Immature natural killer cell (primary cell): ENCODE data around the gene UBE2J1. TPM values are rescaled to one million over a fixed set of nuclear protein-coding genes. Genes with fewer than 3 reads are reported as not detected.
"Not testable (repeated sequence)": the region's sequence is repeated elsewhere in the genome, so short reads cannot be mapped to it uniquely, and the experiment has no call there.

Experiments
- DNase-seq, 3 donors: peaks; one replicate each; pipeline ENCODE4 v3.0.0; 2022; ENCODE audit warnings: mixed read lengths in 1 of 3
- H3K27ac Mint-ChIP-seq, 6 donors: one replicate each; pipeline ENCODE4 v1.8.0; 2020; ENCODE audit warnings: mixed read lengths in 6 of 6, mild to moderate bottlenecking in 5 of 6, inconsistent platforms in 4 of 6, moderate library complexity in 3 of 6
- H3K27me3 Mint-ChIP-seq, 3 donors: one replicate each; pipeline ENCODE4 v1.8.0; 2020 to 2021; ENCODE audit warnings: low read depth in 3 of 3, mild to moderate bottlenecking in 3 of 3, mixed read lengths in 3 of 3, moderate library complexity in 3 of 3, inconsistent platforms in 1 of 3
- H3K36me3 Mint-ChIP-seq, 3 donors: one replicate each; pipeline ENCODE4 v1.8.0; 2020; ENCODE audit warnings: mixed read lengths in 3 of 3, inconsistent platforms in 2 of 3, mild to moderate bottlenecking in 2 of 3
- H3K4me1 Mint-ChIP-seq, 2 donors: one replicate each; pipeline ENCODE4 v1.8.0; 2020; ENCODE audit warnings: inconsistent platforms in 2 of 2, mild to moderate bottlenecking in 2 of 2, mixed read lengths in 2 of 2, moderate library complexity in 1 of 2
- H3K4me3 Mint-ChIP-seq, 5 donors: one replicate each; pipeline ENCODE4 v1.8.0; 2020; ENCODE audit warnings: mild to moderate bottlenecking in 5 of 5, mixed read lengths in 5 of 5, inconsistent platforms in 3 of 5, moderate library complexity in 3 of 5
- H3K9me3 Mint-ChIP-seq, 6 donors: one replicate each; pipeline ENCODE4 v1.8.0; 2020; ENCODE audit warnings: mild to moderate bottlenecking in 6 of 6, mixed read lengths in 6 of 6, inconsistent platforms in 4 of 6, moderate library complexity in 3 of 6
- polyA plus RNA-seq, 3 donors: library from polyadenylated mRNA; unstranded; fragments of 300-500 nt; fragmentation: Illumina TruSeq; gene quantifications; one replicate each; pipeline ENCODE4 v1.2.3, GENCODE V29; 2021

Gene UBE2J1
- 10 to 100 TPM; 38.2 to 54.8 (median 40.8) TPM for polyA plus RNA-seq

- H3K4me3 Mint-ChIP-seq, result peak within 1 kb of the TSS; percentile 96 to 99 (median 98)
- peaks cover 0 to 3% (median 0%) of the 10 kb centered on the region in 3 donors for H3K36me3 Mint-ChIP-seq
- DNase-seq, result peak; percentile 87 to 88 (median 87)
- peak within 1 kb of the TSS; percentile 93 to 99 (median 97) for H3K27ac Mint-ChIP-seq
- H3K9me3 Mint-ChIP-seq, result no peaks in the 10 kb centered on the region
- H3K4me1 Mint-ChIP-seq, result peaks cover 59 to 69% of the 10 kb centered on the region in 2 donors
- peaks cover 0 to 11% (median 2%) of the 10 kb centered on the region in 3 donors for H3K27me3 Mint-ChIP-seq
These were observed at the start of gene UBE2J1 for GRCh38 chr6:89352278-89353117. UBE2J1 (minus strand) TSS chr6:89352722; CDS start chr6:89352569, 153 bp downstream.

- DNase-seq, result no peak
- H3K27me3 Mint-ChIP-seq, result peaks cover 0 to 8% (median 8%) of the 10 kb centered on the region in 3 donors
- H3K27ac Mint-ChIP-seq, result no peak overlapping the region
- no peaks in the 10 kb centered on the region for H3K36me3 Mint-ChIP-seq
- no peak overlapping the region for H3K4me3 Mint-ChIP-seq
- H3K4me1 Mint-ChIP-seq, result peaks cover under 1 to 2% of the 10 kb centered on the region in 2 donors
- no peaks in the 10 kb centered on the region for H3K9me3 Mint-ChIP-seq
These were observed 48.4 kb upstream of the UBE2J1 start for GRCh38 chr6:89400912-89401399.

- Mint-ChIP-seq H3K27ac (no peak overlapping the region), H3K27me3 (peaks cover 0 to 8% (median 4%) of the 10 kb centered on the region in 3 donors), H3K9me3 (no peaks in the 10 kb centered on the region), H3K4me1 (no peaks in the 10 kb centered on the region), H3K36me3 (no peaks in the 10 kb centered on the region), H3K4me3 (no peak overlapping the region)
- no peak for DNase-seq
These were observed 47.5 kb upstream of the UBE2J1 start for GRCh38 chr6:89400050-89400449.

GRCh38 chr6:89398762-89399525 is 46.4 kb upstream of the UBE2J1 start:
- Mint-ChIP-seq H3K36me3 (no peaks in the 10 kb centered on the region), H3K9me3 (no peaks in the 10 kb centered on the region), H3K4me1 (no peaks in the 10 kb centered on the region), H3K27me3 (peaks cover 0 to 6% (median 2%) of the 10 kb centered on the region in 3 donors), H3K4me3 (no peak overlapping the region), H3K27ac (no peak overlapping the region)
- DNase-seq, result no peak

GRCh38 chr6:89397884-89398283 is 45.4 kb upstream of the UBE2J1 start:
- H3K4me3 Mint-ChIP-seq, H3K27me3 Mint-ChIP-seq, H3K36me3 Mint-ChIP-seq, H3K9me3 Mint-ChIP-seq, H3K4me1 Mint-ChIP-seq, H3K27ac Mint-ChIP-seq, DNase-seq: not testable (repeated sequence)

GRCh38 chr6:89393659-89394058 is 41.1 kb upstream of the UBE2J1 start:
- no peaks in the 10 kb centered on the region for H3K36me3 Mint-ChIP-seq
- DNase-seq, result no peak
- peaks cover 0 to 2% (median 0%) of the 10 kb centered on the region in 6 donors for H3K9me3 Mint-ChIP-seq
- peaks cover 0 to 9% (median 2%) of the 10 kb centered on the region in 3 donors for H3K27me3 Mint-ChIP-seq
- no peak overlapping the region for H3K4me3 Mint-ChIP-seq
- H3K27ac Mint-ChIP-seq, result no peak overlapping the region
- H3K4me1 Mint-ChIP-seq, result no peaks in the 10 kb centered on the region

GRCh38 chr6:89392823-89393222 is 40.3 kb upstream of the UBE2J1 start:
- Mint-ChIP-seq H3K4me3 (no peak overlapping the region), H3K36me3 (no peaks in the 10 kb centered on the region), H3K9me3 (peaks cover 0 to 2% (median 0%) of the 10 kb centered on the region in 6 donors), H3K4me1 (no peaks in the 10 kb centered on the region), H3K27me3 (peaks cover 0 to 9% (median 0%) of the 10 kb centered on the region in 3 donors), H3K27ac (no peak overlapping the region)
- DNase-seq, result no peak

GRCh38 chr6:89388846-89389245 is 36.3 kb upstream of the UBE2J1 start:
- H3K27ac Mint-ChIP-seq, result no peak overlapping the region
- H3K4me3 Mint-ChIP-seq, result no peak overlapping the region
- no peaks in the 10 kb centered on the region for H3K36me3 Mint-ChIP-seq
- no peaks in the 10 kb centered on the region for H3K4me1 Mint-ChIP-seq
- H3K9me3 Mint-ChIP-seq, result peaks cover 0 to 2% (median 0%) of the 10 kb centered on the region in 6 donors
- DNase-seq, result no peak
- H3K27me3 Mint-ChIP-seq, result peaks cover 0 to 15% (median 4%) of the 10 kb centered on the region in 3 donors

GRCh38 chr6:89387516-89388201 is 35.1 kb upstream of the UBE2J1 start:
- Mint-ChIP-seq H3K4me3 (no peak overlapping the region), H3K27ac (no peak overlapping the region), H3K4me1 (no peaks in the 10 kb centered on the region), H3K36me3 (no peaks in the 10 kb centered on the region), H3K9me3 (peaks cover 0 to 2% (median 0%) of the 10 kb centered on the region in 6 donors), H3K27me3 (peaks cover 0 to 11% (median 11%) of the 10 kb centered on the region in 3 donors)
- DNase-seq, result no peak

GRCh38 chr6:89386917-89387491 is 34.5 kb upstream of the UBE2J1 start:
- Mint-ChIP-seq H3K27me3 (peaks cover 0 to 11% (median 11%) of the 10 kb centered on the region in 3 donors), H3K36me3 (no peaks in the 10 kb centered on the region), H3K9me3 (peaks cover 0 to 2% (median 0%) of the 10 kb centered on the region in 6 donors), H3K4me3 (no peak overlapping the region), H3K27ac (no peak overlapping the region), H3K4me1 (no peaks in the 10 kb centered on the region)
- no peak for DNase-seq

GRCh38 chr6:89385846-89386245 is 33.3 kb upstream of the UBE2J1 start:
- H3K36me3 Mint-ChIP-seq, result no peaks in the 10 kb centered on the region
- H3K27me3 Mint-ChIP-seq, result peaks cover 0 to 11% (median 11%) of the 10 kb centered on the region in 3 donors
- H3K27ac Mint-ChIP-seq, result no peak overlapping the region
- H3K4me3 Mint-ChIP-seq, result no peak overlapping the region
- peaks cover 0 to 2% (median 0%) of the 10 kb centered on the region in 6 donors for H3K9me3 Mint-ChIP-seq
- DNase-seq, result no peak
- H3K4me1 Mint-ChIP-seq, result no peaks in the 10 kb centered on the region

- Mint-ChIP-seq H3K27me3 (peaks cover 2 to 11% (median 11%) of the 10 kb centered on the region in 3 donors), H3K4me1 (no peaks in the 10 kb centered on the region), H3K9me3 (no peaks in the 10 kb centered on the region), H3K36me3 (no peaks in the 10 kb centered on the region), H3K27ac (no peak overlapping the region), H3K4me3 (no peak overlapping the region)
- DNase-seq, result no peak
These were observed 32.7 kb upstream of the UBE2J1 start for GRCh38 chr6:89385156-89385667.

GRCh38 chr6:89381031-89381430 is 28.5 kb upstream of the UBE2J1 start:
- Mint-ChIP-seq H3K9me3 (no peaks in the 10 kb centered on the region), H3K27me3 (peaks cover 6 to 21% (median 17%) of the 10 kb centered on the region in 3 donors), H3K36me3 (no peaks in the 10 kb centered on the region), H3K27ac (no peak overlapping the region), H3K4me1 (peaks cover 3 to 5% of the 10 kb centered on the region in 2 donors), H3K4me3 (no peak overlapping the region)
- no peak for DNase-seq
